ENCODE data around the gene ALPL. TPM values are rescaled to one million over a fixed set of nuclear protein-coding genes. Genes with fewer than 3 reads are reported as not detected.

ALPL gene
- total and polyA plus RNA-seq, 10 of the 15 experiments (the other 5 are each of a cell fraction or from before 2014, with no cell fraction given): 0.07 to 0.59 (median 0.31) TPM; not detected in 2

DNA sequence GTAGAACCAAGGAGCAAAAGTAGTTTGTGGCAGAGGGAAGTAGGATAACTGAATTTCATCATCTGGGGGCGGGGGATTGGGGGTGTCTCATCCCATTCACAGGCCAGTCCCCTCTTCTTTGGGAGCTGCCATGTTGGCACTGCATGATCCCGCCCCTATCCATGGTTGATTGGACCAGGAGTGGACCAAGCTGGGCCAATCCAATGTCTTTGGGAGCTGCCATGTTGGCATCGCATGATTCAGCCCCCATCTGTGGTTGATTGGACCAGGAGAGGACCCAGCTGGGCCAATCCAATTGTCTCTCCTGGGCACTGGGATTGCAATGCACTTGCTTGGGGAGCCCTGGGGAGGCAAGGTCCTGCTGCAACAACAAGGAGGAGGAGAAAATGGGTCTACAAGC, 12.3 kb upstream of the ALPL start:
- BruUV-seq (replicated peaks): no TSS peak
- ATAC-seq: no peak
- Histone ChIP-seq H3K79me2 (ENCODE audit: control insufficient read depth, insufficient read depth, low read length) (no peaks in the 10 kb centered on the region), H2AFZ (ENCODE audit: control insufficient read depth, low read depth, low read length) (no peak overlapping the region), H3K9me3 (replicated peaks; ENCODE audit: control insufficient read depth, insufficient read depth, low read length) (no peaks in the 10 kb centered on the region), H4K20me1 (ENCODE audit: control insufficient read depth, insufficient read depth) (no peaks in the 10 kb centered on the region), H3K4me2 (ENCODE audit: control insufficient read depth, insufficient read depth) (no peak overlapping the region), H3K36me3 (ENCODE audit: control insufficient read depth in 2 of 2, insufficient read depth in 2 of 2, low read length in 1 of 2) (no peaks in the 10 kb centered on the region), H3K9ac (ENCODE audit: control insufficient read depth, insufficient read depth, low read length) (no peak overlapping the region), H3K4me1 (ENCODE audit: control insufficient read depth, insufficient read depth, low read length) (no peaks in the 10 kb centered on the region), H3K27me3 (replicated peaks in 1 of 2; ENCODE audit: control insufficient read depth in 2 of 2, insufficient read depth in 2 of 2, low read length in 1 of 2) (peaks cover 0 to 5% of the 10 kb centered on the region in 2 experiments; a peak in 3 of 4 replicates), H3K27ac (ENCODE audit: control insufficient read depth, insufficient read depth) (no peak overlapping the region), H3K4me3 (no peak overlapping the region)
- DNase-seq (ENCODE audit: low read depth, low spot score): no peak
- WGBS (ENCODE audit: insufficient coverage, insufficient replicate concordance, low lambda C conversion rate, missing lambda C conversion rate): 33% methylated on average over 3 of the region's 3 CpGs
- SMC1A ChIA-PET (ENCODE audit: uncharacterized antibody, unreplicated experiment): interaction anchor here (2.2 kb wide), 1 partner anchor 39 kb away, joined by 8 read pairs; no protein-coding TSS in a partner anchor
- in situ Hi-C loops (cut with MboI) (no loop called here), intact Hi-C loops (cut with micrococcal nuclease; ENCODE audit: unreplicated experiment) (no loop called here)
- RAD21 ChIA-PET (ENCODE audit: unreplicated experiment): no interaction called here
- POLR2A ChIA-PET: no interaction called here
- no peak for FAIRE-seq
- TF ChIP-seq, protein P1, sequence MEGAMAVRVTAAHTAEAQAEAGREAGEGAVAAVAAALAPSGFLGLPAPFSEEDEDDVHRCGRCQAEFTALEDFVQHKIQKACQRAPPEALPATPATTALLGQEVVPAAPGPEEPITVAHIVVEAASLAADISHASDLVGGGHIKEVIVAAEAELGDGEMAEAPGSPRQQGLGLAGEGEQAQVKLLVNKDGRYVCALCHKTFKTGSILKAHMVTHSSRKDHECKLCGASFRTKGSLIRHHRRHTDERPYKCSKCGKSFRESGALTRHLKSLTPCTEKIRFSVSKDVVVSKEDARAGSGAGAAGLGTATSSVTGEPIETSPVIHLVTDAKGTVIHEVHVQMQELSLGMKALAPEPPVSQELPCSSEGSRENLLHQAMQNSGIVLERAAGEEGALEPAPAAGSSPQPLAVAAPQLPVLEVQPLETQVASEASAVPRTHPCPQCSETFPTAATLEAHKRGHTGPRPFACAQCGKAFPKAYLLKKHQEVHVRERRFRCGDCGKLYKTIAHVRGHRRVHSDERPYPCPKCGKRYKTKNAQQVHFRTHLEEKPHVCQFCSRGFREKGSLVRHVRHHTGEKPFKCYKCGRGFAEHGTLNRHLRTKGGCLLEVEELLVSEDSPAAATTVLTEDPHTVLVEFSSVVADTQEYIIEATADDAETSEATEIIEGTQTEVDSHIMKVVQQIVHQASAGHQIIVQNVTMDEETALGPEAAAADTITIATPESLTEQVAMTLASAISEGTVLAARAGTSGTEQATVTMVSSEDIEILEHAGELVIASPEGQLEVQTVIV (IDR thresholded peaks at IDR 0.05; ENCODE audit: borderline replicate concordance, partially characterized antibody): no peak
- TF ChIP-seq FOXM1 (IDR thresholded peaks at IDR 0.05; ENCODE audit: low read depth, low read length): no peak
- CTCF ChIA-PET: no interaction called here

- no peaks in the 10 kb centered on the region for H3K4me1 ChIP-seq (ENCODE audit: control insufficient read depth, insufficient read depth, low read length)
- no peak overlapping the region for H3K9ac ChIP-seq (ENCODE audit: control insufficient read depth, insufficient read depth, low read length)
- ChIA-PET CTCF (interaction anchor here (1.2 kb wide), 1 partner anchor 128 kb away, joined by 3 read pairs; no protein-coding TSS in a partner anchor), POLR2A (no interaction called here), SMC1A (ENCODE audit: uncharacterized antibody, unreplicated experiment) (no interaction called here), RAD21 (ENCODE audit: unreplicated experiment) (no interaction called here)
- no peaks in the 10 kb centered on the region for H3K36me3 ChIP-seq (ENCODE audit: control insufficient read depth in 2 of 2, insufficient read depth in 2 of 2, low read length in 1 of 2)
- no peak for FAIRE-seq
- no peak for DNase-seq (ENCODE audit: low read depth, low spot score)
- H3K4me3 ChIP-seq: no peak overlapping the region
- ATAC-seq: no peak
- no peak overlapping the region for H3K27ac ChIP-seq (ENCODE audit: control insufficient read depth, insufficient read depth)
- intact Hi-C loops (cut with micrococcal nuclease; ENCODE audit: unreplicated experiment) (no loop called here), in situ Hi-C loops (cut with MboI) (no loop called here)
- no peaks in the 10 kb centered on the region for H3K9me3 ChIP-seq (replicated peaks; ENCODE audit: control insufficient read depth, insufficient read depth, low read length)
- peaks cover 0 to 5% of the 10 kb centered on the region in 2 experiments; a peak in 3 of 4 replicates for H3K27me3 ChIP-seq (replicated peaks in 1 of 2; ENCODE audit: control insufficient read depth in 2 of 2, insufficient read depth in 2 of 2, low read length in 1 of 2)
- WGBS (ENCODE audit: insufficient coverage, insufficient replicate concordance, low lambda C conversion rate, missing lambda C conversion rate): 37% methylated on average over 7 of the region's 7 CpGs
- no peak overlapping the region for H2AFZ ChIP-seq (ENCODE audit: control insufficient read depth, low read depth, low read length)
- no peaks in the 10 kb centered on the region for H3K79me2 ChIP-seq (ENCODE audit: control insufficient read depth, insufficient read depth, low read length)
- BruUV-seq (replicated peaks): no TSS peak
- no peak overlapping the region for H3K4me2 ChIP-seq (ENCODE audit: control insufficient read depth, insufficient read depth)
- H4K20me1 ChIP-seq (ENCODE audit: control insufficient read depth, insufficient read depth): no peaks in the 10 kb centered on the region
- no peak for TF ChIP-seq TCF12 (IDR thresholded peaks at IDR 0.05; ENCODE audit: low read depth, low read length)
- TF ChIP-seq KAT2A (conservative IDR thresholded peaks at IDR 0.05; ENCODE audit: control insufficient read depth, low read depth, low read length): no peak
- TF ChIP-seq SIN3A (IDR thresholded peaks at IDR 0.05; ENCODE audit: low read depth, low read length): no peak
- TF ChIP-seq GABPA (IDR thresholded peaks at IDR 0.05; ENCODE audit: low read depth): no peak
- no peak for TF ChIP-seq RELA (IDR thresholded peaks at IDR 0.05; ENCODE audit: borderline replicate concordance, partially characterized antibody)
- no peak for TF ChIP-seq NFIC (IDR thresholded peaks at IDR 0.05; ENCODE audit: low read depth, low read length)
- TF ChIP-seq CREM (IDR thresholded peaks at IDR 0.05; ENCODE audit: low read depth): no peak
- TF ChIP-seq CBX3 (IDR thresholded peaks at IDR 0.05; ENCODE audit: borderline replicate concordance, low read depth): no peak
- TF ChIP-seq, protein P2, sequence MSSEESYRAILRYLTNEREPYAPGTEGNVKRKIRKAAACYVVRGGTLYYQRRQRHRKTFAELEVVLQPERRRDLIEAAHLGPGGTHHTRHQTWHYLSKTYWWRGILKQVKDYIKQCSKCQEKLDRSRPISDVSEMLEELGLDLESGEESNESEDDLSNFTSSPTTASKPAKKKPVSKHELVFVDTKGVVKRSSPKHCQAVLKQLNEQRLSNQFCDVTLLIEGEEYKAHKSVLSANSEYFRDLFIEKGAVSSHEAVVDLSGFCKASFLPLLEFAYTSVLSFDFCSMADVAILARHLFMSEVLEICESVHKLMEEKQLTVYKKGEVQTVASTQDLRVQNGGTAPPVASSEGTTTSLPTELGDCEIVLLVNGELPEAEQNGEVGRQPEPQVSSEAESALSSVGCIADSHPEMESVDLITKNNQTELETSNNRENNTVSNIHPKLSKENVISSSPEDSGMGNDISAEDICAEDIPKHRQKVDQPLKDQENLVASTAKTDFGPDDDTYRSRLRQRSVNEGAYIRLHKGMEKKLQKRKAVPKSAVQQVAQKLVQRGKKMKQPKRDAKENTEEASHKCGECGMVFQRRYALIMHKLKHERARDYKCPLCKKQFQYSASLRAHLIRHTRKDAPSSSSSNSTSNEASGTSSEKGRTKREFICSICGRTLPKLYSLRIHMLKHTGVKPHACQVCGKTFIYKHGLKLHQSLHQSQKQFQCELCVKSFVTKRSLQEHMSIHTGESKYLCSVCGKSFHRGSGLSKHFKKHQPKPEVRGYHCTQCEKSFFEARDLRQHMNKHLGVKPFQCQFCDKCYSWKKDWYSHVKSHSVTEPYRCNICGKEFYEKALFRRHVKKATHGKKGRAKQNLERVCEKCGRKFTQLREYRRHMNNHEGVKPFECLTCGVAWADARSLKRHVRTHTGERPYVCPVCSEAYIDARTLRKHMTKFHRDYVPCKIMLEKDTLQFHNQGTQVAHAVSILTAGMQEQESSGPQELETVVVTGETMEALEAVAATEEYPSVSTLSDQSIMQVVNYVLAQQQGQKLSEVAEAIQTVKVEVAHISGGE (CRISPR knock-in tag; IDR thresholded peaks at IDR 0.05): no peak
- TF ChIP-seq SP1 (IDR thresholded peaks at IDR 0.05; ENCODE audit: low read depth, low read length): no peak
Observed at GRCh38 chr1:21497466-21498061, 11.7 kb upstream of the ALPL start.

Measured in GM12878 (cell line).